Hepatocyte (in vitro differentiated cells): Measurements from ENCODE around the gene EPHB3.

ENCODE experiments used
- EZH2 ChIP-seq: fragments of 200-600 bp; sonication (generic); IDR thresholded peaks from 2 replicates; pipeline ENCODE4 v1.6.1; 2016; ENCODE audit warnings: antibody characterized with exemption, mild to moderate bottlenecking, borderline replicate concordance
- TF ChIP-seq, protein P1 (sequence below): fragments of 200-600 bp; sonication (generic); IDR thresholded peaks from 2 replicates; pipeline ENCODE4 v1.5.1; 2016; ENCODE audit warnings: antibody characterized with exemption, mild to moderate bottlenecking; ENCODE audit not compliant: poor library complexity

DNA sequence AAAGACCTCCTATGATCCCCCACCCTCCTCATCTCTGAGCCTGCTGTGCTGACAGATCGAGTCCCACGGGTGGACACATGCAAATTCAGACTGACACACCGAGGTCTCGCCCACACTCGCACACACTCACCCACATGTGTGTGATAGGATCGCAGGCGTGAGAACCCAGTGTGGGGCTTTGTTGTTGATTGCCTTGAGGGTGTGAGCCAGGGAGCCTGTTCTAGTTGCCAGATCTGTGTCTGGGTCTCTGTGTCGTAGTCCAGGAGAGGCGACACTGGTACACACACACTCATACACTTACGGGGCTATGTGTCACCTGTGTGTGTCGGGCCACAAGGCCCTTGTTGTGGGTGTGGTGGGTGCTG is 2.0 kb downstream of the EPHB3 start:
- TF ChIP-seq, protein P1, sequence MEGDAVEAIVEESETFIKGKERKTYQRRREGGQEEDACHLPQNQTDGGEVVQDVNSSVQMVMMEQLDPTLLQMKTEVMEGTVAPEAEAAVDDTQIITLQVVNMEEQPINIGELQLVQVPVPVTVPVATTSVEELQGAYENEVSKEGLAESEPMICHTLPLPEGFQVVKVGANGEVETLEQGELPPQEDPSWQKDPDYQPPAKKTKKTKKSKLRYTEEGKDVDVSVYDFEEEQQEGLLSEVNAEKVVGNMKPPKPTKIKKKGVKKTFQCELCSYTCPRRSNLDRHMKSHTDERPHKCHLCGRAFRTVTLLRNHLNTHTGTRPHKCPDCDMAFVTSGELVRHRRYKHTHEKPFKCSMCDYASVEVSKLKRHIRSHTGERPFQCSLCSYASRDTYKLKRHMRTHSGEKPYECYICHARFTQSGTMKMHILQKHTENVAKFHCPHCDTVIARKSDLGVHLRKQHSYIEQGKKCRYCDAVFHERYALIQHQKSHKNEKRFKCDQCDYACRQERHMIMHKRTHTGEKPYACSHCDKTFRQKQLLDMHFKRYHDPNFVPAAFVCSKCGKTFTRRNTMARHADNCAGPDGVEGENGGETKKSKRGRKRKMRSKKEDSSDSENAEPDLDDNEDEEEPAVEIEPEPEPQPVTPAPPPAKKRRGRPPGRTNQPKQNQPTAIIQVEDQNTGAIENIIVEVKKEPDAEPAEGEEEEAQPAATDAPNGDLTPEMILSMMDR: no peak
- TF ChIP-seq EZH2: no peak
